HK-2 (cell line): ENCODE measurements around the gene KCNG2.

ENCODE experiments used
- DNase-seq: peaks from one replicate; pipeline ENCODE4 v3.0.0-alpha.2; 2018; ENCODE audit not compliant: unreplicated experiment

KCNG2 gene

DNA sequence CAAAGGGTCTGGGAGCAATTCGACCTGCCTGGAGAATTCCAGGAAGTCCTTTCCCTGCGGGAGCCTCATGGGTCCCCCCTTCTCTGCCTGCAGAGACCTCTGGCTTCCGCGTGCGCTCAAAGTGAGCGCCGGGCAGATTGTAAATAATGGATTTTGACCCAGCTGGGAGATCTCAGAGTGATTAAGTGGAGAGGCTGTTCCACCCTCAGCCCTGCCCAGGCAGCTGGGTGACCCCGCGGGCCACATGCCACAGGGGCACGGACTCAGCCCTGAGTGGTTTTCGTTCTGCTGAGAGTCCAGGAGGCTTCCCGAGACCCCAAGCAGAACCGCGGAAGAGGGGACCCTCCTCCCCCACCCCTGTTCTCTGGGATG is 1.2 kb downstream of the KCNG2 start:
- no peak for DNase-seq

DNA sequence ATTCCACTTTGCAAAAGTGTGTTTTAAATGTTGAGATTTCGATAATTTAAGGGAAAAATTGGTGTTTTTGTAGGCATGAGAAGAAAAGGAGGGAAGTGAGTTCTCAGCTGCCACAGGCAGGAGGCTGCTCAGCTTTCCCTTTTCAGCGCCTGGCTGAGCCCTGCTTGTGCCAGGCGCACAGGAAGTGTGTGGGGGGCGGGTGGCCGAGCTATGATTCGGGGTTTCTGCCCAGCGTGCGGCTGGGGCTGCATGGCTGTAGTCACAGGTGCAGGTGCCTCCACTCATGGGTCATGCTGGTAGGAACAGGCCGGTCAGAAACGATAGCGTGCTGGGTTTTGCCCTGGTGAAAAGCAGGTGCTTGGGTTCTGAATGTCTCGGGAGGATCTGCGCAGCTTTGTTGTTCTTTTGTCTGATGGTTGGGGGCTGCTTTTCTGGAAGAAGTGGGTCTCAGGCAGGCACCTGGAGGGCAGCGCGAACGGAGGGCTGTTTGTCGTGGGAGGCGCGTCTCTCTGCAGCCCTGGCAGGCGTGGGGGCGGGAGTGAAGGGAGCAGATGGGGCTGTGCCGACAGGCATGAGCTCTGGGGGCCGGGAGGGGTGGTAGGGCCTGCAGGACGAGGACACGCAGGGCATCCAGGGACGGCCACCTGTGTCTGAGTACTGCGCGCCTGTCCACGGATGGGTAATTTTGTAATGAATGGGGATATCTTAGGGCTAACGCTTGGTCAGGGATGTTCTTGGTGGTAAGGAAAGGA is 2.1 kb downstream of the KCNG2 start:
- DNase-seq = no peak

DNA sequence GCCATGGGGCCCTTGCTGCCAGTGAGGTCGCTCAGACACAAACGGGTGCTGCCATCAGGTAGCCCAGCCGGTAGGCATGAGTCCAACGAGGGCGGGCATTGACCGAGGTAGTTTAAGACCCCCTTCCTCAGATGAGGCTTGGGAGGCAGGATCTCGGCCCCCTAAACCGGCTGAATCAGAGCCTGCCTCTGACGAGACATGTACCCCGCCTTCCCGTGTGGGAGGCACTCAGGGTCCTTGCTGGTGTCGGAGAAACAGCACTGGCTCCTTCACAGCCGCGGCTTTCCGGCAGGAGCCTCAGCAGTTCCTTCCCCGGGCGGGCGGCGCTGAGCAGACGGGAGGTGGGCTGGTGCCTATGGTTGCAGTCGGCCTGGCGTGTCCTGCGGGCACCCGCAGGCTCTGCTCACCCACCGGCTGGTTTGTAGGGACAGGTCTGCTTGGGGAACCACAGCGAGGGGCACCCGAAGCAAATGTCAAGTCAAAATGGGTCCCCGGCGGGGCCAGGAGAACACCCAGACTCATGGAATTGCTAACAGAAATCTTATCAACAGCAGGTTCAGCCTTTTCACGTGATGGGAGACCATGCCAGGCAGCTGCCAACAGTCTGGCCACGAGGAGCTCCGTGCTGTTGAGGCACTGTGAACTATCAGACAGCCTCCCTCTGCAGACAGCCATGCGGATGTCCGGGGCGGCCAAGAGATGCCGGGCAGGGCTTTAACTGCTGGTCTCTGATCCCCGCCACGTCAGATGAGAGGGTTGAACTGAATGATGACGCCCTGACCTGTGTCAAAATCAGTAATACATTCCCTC is 2.8 kb downstream of the KCNG2 start:
- no peak for DNase-seq

DNA sequence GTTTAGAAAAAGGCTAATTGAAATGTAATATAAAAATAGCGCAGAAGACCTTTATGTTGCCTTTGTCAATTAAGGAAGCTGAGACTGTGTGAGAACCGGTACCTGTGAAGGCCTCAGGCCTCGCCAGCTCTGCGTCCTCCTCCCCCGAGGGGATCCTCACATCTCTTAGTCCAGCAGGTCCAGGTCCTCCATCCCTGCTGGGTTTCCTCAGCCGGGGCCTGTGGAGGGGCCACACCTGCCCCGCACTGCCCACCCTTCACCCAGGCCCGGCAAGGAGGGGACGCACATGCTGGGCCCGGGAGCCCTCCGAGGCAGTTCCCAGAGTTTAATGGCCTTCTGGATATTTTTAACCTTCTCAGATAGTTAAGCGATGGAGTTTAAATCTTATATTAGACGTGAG is 3.5 kb downstream of the KCNG2 start:
- DNase-seq = no peak

DNA sequence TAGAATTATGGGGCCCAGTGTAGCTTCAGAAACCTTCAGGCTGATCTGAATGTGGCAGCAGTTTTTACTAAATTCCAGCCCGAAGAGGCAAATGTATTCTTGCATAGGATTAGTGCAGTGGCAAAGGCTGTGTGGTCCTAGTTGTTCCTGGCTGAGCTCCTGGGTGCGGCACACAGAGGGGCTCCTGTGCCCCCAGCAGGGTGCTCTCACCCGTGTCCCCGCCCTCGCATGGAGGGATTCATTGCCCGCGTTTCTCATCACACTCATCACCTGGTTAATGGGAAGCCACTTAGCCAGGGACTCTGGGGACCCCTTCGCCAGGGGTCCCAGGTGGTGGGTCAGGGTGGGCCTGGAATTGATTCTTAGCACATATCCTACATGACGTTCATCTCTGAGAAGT is 3.9 kb downstream of the KCNG2 start:
- DNase-seq = no peak

DNA sequence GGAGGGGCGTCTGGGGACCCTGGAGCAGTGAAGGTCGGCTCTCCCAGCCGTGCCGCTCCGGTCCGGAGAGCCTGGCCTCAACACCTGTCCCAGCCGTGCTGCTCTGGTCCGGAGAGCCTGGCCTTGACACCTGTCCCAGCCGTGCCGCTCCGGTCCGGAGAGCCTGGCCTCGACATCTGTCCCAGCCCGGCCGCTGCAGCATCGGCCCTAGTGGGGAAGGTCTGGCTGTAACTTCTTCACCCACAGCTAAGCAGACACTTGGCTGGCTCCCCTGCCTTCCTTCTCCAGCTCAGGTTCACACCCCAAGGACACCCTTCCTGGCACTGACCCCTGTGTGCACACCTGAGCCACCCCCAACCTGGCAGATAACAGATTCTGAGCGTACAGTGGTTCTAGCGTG is 4.6 kb downstream of the KCNG2 start:
- DNase-seq = no peak

DNA sequence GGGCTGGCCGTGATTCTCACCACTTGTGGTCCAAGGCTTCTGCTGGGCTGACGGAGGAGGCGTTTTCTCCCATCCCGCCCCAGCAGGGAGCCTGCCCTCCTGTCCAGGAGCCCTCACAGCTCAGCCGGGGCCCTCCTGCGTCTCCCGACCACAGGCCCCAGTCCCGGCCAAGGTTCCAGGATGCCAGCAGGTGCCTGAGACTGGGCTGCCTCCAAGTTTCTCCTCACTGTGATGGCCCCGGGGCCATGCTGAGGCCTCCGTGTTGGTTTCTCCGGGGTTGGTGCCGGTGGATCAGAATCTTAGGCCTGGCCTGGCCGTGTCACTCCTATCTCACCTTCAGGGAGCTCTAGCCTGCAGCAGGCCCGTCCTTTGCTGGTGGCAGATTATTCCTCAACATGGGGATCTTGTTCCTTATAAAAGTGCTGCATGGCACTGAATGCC is 5.9 kb downstream of the KCNG2 start:
- no peak for DNase-seq

DNA sequence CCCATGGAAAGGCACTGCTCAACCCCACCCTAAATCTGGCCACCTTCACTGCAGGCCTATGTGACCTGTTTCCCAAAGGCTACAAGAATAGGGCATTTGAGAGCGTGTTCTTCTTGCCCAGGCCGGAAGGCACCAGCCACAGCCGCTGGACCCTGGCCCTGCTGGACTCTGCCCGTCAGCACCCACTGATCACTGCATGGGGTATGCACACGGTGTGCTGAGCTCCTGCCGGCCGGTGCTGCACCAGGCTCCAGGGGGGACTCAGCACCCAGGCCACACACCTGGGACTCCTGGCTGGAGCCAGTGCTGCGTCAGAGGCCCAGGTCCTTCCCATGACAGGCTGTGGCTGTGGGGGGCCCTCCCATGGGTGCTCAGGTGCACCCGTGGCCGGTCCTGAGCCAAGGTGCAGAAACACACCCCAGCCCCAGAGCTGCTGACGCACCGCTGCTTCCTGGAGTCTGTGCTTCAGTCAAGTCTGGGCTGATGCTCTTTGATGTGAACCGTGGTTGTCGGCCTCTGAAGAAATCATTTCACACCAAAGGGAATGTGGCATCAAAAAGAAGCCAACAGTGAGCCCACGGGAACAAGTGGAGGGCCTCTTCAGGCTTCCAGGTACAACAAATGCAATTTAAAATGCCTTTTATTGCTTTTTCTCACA is 6.5 kb downstream of the KCNG2 start:
- DNase-seq = no peak

DNA sequence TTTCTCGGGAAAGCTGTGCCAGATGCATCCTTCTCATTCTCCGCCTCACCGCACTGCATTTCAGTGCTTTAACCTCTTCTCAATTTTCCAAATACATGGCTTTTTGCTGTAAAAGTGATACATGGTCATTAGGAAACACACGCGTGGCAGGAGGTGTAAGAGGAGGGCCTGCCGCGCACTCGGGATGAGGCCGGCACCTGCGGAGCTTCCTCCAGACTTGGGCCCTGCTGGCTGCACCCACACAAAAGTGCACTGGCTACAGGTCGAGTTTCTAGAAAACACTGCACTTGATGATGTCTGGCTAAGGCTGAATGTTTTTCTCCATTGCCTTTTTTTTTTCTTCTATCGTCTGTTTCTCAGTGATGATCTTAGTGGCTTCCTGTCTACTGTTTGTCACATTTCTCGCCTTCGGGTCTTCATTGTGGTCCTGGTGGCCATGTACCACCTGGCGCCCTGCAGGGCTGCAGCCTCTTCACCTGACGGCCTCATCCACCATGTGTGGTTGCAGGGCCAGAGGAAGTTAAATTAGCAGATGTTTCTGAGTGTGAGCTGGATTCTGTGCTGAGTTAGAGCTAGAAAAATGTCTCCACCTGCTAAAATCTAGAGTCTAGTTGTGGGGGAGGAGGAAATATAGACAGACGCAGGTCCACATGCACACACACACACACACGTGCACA is 7.6 kb downstream of the KCNG2 start:
- no peak for DNase-seq

DNA sequence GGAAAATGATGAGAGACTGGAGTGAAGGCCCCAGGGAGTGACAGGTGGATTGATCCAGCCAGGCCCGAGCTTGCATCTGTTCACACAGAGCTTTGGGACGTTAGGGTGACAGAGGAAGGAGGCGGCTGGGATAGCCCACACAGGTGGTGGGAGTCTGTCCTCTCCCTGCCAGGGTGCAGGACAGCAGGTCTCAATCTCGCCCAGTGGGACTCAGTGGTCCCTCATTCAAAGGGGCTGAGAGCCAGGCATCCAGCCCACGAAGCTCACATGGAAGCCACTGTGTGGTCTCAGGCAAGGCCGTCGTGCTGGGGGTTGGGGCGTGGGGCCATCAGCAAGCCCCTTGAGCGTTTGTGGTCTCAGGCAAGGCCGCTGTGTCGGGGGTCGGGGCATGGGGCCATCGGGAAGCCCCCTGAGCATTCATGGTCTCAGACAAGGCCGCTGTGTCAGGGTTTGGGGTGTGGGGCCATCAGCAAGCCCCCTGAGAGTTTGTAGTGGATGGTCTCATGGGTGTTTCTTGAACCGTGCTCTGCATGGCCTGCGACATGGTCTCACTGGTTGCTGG is 8.3 kb downstream of the KCNG2 start:
- DNase-seq = no peak

DNA sequence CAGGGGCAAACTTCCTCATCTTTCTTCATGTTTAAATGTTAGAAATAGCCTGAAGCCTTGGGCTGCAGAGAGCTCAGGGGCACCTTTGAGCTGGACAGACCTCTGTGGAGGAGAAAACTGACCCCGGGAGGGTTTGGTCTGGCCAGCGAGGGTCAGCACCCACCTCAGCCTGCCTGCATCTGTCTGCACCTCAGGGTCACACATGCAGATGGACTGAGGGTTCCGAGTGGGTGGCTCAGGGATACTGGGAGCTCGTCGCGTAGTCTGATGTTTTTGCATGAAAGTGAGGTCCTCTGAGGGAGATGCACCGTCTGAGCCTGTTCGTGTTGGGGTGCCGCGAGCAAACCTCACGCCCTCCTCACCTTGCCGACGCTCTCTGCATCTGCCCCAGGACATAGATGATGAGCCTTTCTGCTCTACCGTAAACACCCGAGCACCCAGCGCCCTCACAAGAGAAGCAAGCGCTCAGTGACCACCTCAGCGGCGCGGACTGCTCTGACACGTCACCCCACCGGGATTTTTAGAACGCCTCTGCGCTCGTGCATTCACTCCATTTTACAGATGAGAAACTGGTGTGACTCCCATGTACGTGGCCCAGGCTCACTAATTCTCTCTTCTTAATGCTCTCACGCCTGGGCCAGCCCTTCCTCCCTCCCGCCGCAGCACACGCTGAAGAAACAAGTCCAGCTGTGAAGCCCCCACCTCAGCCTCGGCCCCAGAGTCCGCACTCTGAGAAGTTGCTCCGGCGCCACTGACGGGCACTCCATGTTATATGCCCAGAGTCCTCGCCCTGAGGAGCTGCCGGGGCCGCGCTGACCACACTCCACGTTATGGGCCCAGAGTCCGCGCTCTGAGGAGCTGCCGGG is 9.5 kb downstream of the KCNG2 start:
- no peak for DNase-seq

DNA sequence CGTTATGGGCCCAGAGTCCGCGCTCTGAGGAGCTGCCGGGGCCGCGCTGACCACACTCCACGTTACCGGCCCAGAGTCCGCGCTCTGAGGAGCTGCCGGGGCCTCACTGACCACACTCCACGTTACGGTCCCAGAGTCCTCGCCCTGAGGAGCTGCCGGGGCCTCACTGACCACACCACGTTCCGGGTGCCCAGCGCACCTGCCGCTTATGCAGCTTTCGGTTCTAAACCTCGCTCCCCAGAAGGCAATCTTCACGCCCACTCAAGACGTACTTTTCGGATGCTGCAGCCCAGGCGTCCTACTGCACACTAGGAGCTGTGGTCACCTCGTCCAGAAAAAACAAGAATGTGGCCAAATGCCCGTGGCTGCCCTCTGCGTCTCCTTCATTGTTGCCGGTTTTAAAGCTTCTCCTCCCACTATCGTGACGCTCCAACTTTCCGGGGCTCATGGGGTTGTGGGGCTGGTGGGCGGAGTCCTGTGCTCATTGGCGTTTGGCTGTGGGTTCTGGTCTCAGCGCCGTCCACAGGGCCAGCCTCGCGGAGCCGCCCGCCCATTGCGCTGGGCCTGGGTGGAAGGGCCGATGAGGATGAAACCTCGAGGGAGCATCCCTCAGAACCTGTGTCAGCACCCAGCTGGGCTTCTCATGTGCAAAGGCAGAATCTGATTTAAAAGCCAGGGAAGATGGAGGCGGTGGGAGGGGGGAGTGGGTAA is 11.9 kb downstream of the KCNG2 start:
- DNase-seq = no peak

DNA sequence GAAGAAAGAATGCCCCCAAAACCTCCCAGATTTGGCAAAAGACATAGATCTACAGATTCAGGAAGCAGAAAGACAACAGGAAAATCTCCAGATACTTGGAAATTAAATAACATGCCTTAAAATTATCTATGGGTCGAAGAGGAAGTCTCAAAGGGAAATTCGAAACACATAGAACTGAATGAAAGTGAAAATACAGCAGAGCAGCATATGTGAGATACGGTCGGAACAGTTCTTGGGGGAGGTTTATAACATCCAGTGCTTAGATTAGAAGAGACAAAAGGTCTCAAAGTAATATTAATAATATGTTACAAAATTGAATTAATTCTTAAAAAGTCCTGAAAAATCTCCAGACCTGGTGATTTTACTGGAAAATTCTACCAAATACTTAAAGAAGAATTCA is 14.3 kb downstream of the KCNG2 start:
- DNase-seq = no peak

DNA sequence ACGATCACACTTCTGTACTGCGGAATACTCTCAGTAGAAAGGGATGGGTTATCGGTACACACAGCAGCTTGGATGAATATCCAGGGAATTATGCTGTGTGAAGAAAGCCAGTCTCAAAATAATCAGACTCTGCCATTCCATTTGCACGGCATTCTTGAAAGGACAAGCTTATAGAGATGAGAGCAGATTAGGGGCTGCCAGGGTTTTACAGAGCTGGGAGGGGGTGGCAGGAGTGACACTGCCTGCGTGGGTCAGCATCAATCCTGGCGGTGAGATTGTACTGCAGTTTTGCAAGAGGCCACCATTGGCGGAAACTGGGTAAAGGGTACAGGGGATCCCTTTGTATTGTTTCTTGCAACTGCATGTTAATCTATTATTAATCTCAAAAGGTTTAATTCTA is 16.6 kb downstream of the KCNG2 start:
- DNase-seq = no peak

DNA sequence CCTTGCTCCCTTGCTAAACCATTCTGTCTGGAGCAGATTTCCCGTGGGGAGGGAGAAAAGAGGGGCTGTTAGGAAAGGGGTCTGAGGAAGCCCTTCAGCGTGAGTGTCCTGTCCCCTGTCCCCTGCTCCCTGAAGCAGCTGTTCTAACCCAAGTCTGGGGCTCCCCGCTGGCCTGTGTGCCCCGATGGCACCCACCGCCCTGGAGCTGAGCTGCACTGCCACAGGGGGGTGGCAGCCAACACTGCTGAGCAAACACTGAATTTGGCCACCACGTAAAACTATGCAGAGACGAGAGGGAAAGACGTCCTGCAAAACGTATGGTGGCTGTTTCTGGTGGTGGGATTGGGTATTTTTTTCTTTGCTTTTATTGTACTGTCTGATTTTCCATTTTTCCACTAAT is 17.9 kb downstream of the KCNG2 start:
- no peak for DNase-seq

DNA sequence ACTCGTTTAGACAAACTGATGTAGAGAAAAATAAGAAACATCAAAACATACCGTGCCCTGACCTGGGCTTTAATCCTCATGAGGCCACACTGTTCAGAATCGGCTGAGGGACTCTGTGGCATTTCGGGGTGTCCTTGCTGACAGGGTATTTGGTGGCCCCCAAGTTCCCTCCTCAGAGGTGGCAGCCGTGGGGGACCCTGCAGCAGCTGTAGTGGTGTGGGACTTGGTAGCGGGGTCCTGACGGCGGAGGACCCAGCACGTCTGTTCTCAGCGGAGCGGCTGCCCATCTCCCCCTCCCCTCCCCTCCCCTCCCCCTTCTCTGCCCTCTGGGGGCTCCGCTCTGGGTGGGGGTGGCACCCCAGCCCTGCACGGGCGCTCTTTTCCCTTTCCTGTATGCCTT is 18.4 kb downstream of the KCNG2 start:
- no peak for DNase-seq

DNA sequence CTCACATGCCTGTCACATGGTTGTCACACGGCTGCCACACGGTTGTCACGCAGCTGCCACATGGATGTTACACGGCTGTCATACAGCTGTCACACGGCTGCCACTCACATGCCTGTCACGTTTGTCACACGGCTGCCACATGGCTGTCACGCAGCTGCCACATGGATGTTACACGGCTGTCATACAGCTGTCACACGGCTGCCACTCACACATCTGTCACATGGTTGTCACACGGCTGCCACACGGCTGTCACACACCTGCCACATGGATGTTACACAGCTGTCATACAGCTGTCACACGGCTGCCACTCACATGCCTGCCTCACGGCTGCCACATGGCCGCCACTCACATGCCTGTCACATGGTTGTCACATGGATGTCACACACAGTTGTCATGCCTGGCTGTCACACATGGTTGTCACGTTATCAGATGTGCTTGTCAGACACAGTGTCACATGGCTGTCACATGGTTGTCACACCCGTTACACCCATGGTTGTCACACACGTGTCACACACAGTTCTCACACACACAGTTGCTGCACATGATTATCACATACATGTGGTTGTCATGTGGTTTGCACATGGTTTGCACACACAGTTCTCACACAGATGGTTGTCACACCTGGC is 19.4 kb downstream of the KCNG2 start:
- no peak for DNase-seq

DNA sequence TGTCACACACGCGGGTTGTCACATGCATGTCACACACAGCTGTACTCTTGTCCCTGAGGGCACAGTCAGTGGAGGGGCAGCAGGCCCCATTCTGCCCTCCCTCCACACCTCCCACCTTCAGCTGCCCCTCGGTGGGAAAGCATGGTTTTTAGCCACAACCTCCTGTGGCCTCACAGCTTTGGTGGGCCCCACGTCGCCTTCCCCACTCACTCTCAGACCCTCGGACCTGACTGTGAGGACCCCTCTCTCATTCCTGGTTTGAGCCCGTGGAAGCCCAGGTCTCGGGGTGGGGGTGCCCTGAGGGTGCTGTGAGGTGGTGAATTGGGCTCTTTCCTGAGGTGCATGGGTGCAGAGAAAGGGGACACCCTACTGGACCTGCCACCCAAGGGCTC is 19.9 kb downstream of the KCNG2 start:
- no peak for DNase-seq

DNA sequence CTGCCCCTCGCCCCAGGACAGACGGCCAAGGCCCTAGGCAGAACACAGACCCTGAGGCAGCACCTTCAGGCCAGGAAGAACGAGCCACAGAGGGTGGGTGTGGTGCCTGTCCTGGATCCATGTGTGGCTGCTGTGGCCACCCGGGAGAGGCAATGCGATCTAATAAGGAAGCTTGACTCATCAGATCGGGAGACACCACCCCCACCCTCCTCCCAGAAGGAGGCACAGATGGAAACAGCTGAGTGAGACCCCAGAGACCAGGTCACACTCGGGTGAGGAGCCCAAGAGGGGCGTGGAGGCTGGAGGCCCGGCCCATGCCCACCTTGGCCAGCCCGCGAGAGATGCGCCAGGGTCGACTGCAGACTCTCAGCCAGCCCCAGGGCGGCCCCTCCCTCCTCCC is 20.3 kb downstream of the KCNG2 start:
- DNase-seq = no peak

DNA sequence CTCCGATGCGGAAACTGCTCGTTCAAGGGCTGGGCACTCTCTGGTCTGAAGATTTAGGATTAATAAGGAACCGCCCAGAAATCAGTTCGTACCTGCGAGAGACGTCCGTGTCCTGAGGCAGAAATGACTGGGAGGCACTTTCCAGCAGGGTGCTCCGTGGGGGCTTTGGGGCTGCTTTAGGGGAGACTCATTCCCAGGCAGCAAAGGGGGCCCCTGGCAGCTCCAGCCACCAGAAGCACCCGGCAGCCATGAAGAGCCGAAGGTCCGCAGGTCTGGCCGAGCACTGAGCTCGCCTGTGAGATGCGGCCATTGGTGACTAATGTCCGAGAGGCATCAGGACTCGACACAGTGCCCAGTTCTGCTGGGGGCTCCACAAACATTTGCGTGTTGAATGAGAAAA is 20.9 kb downstream of the KCNG2 start:
- no peak for DNase-seq
